ENCODE data around the gene CPS1.

CPS1 gene

DNA sequence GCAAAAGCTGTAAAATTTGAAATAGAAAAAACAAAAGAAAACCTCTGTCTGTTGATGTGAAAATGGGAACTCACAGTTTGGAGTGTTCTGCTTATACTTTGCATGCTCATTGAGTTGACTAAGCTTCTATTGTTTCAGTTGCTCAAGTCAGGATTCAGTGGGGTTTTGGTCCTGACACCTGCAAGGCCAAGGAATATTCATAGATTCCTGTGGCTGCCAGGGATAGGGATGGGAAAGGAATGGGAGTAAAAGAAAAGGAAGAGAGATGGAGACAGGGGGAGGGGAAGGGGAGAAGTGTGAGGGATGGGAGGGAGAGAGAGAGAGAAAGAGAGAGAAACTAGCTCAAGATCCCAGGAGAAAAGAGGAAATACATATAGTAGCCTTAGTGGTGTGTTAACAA is 1.3 kb downstream of the CPS1 start:
- Histone ChIP-seq H2AFZ (ENCODE audit: low read length) (no peak overlapping the region), H3K9me2 (replicated peaks; ENCODE audit: low read depth, low read length) (no peaks in the 10 kb centered on the region), H3F3A (ENCODE audit: low read depth) (no peaks in the 10 kb centered on the region), H3K9me3 (ENCODE audit: insufficient read depth, low read depth, low read length) (no peaks in the 10 kb centered on the region), H3K36me3 (ENCODE audit: insufficient read depth, low read length) (no peaks in the 10 kb centered on the region), H3K4me1 (ENCODE audit: insufficient read depth, low read length, poor library complexity, severe bottlenecking) (no peaks in the 10 kb centered on the region), H3K4me2 (ENCODE audit: low read depth, low read length, poor library complexity, severe bottlenecking) (no peak overlapping the region), H4K20me1 (ENCODE audit: insufficient read depth, low read length, poor library complexity, severe bottlenecking) (no peaks in the 10 kb centered on the region), H3K9ac (ENCODE audit: low read depth, low read length, poor library complexity, severe bottlenecking) (no peak overlapping the region), H3K79me2 (ENCODE audit: insufficient read depth, low read length) (no peaks in the 10 kb centered on the region), H3K4me3 (ENCODE audit: low read length, poor library complexity, severe bottlenecking) (no peak overlapping the region), H3K27me3 (ENCODE audit: insufficient read depth, low read length, poor library complexity, severe bottlenecking) (no peaks in the 10 kb centered on the region)
- TF ChIP-seq EZH2phosphoT487 (IDR thresholded peaks at IDR 0.05; ENCODE audit: borderline replicate concordance): no peak
- TF ChIP-seq, protein P1, sequence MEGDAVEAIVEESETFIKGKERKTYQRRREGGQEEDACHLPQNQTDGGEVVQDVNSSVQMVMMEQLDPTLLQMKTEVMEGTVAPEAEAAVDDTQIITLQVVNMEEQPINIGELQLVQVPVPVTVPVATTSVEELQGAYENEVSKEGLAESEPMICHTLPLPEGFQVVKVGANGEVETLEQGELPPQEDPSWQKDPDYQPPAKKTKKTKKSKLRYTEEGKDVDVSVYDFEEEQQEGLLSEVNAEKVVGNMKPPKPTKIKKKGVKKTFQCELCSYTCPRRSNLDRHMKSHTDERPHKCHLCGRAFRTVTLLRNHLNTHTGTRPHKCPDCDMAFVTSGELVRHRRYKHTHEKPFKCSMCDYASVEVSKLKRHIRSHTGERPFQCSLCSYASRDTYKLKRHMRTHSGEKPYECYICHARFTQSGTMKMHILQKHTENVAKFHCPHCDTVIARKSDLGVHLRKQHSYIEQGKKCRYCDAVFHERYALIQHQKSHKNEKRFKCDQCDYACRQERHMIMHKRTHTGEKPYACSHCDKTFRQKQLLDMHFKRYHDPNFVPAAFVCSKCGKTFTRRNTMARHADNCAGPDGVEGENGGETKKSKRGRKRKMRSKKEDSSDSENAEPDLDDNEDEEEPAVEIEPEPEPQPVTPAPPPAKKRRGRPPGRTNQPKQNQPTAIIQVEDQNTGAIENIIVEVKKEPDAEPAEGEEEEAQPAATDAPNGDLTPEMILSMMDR (conservative IDR thresholded peaks at IDR 0.05; ENCODE audit: low read length): no peak

DNA sequence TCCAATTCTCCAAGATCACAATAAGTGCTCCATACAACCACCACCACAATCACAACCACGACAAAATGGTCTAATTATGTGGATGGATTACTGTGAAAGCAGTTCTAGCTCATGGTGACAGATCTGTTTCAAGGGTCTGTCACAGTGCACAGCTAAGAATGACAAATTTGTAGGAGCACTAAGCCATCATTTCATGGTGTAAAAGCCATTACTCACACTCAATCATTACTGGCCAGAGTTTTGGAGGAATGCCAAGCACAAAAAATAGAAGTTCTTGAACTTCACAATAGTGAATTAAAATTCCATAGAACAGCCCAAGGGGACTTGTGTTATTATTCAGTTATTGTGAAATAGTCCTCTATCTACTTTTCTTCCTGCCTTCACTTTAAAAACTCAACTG is 2.3 kb downstream of the CPS1 start:
- Histone ChIP-seq H3K4me1 (ENCODE audit: insufficient read depth, low read length, poor library complexity, severe bottlenecking) (no peaks in the 10 kb centered on the region), H3K4me3 (ENCODE audit: low read length, poor library complexity, severe bottlenecking) (no peak overlapping the region), H3K27me3 (ENCODE audit: insufficient read depth, low read length, poor library complexity, severe bottlenecking) (no peaks in the 10 kb centered on the region), H4K20me1 (ENCODE audit: insufficient read depth, low read length, poor library complexity, severe bottlenecking) (no peaks in the 10 kb centered on the region), H3K9ac (ENCODE audit: low read depth, low read length, poor library complexity, severe bottlenecking) (no peak overlapping the region), H3K79me2 (ENCODE audit: insufficient read depth, low read length) (no peaks in the 10 kb centered on the region), H2AFZ (ENCODE audit: low read length) (no peak overlapping the region), H3K9me2 (replicated peaks; ENCODE audit: low read depth, low read length) (no peaks in the 10 kb centered on the region), H3K36me3 (ENCODE audit: insufficient read depth, low read length) (no peaks in the 10 kb centered on the region), H3K9me3 (ENCODE audit: insufficient read depth, low read depth, low read length) (no peaks in the 10 kb centered on the region), H3K4me2 (ENCODE audit: low read depth, low read length, poor library complexity, severe bottlenecking) (no peak overlapping the region), H3F3A (ENCODE audit: low read depth) (no peaks in the 10 kb centered on the region)
- no peak for TF ChIP-seq EZH2phosphoT487 (IDR thresholded peaks at IDR 0.05; ENCODE audit: borderline replicate concordance)
- TF ChIP-seq, protein P1 (conservative IDR thresholded peaks at IDR 0.05; ENCODE audit: low read length): no peak

DNA sequence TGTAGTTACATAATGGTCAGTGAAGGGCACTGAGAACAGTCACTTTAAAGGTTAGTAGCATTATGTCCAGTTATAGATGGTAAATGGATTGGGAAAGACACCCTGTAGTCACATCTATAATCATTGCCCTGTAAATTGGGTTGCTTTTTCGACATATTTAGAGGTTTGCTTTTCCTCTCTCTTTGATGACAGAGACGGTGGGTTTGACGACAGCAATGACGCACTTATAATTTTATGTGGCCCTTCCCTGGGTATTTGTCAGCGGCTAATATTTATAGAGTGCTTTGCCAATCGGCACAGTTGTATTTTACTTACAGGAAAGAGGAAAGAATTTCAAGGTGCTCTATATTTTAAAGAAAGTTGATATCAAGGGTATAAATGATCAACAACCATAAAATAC is 2.8 kb downstream of the CPS1 start:
- Histone ChIP-seq H3K4me2 (ENCODE audit: low read depth, low read length, poor library complexity, severe bottlenecking) (no peak overlapping the region), H3K36me3 (ENCODE audit: insufficient read depth, low read length) (no peaks in the 10 kb centered on the region), H2AFZ (ENCODE audit: low read length) (no peak overlapping the region), H3K9me2 (replicated peaks; ENCODE audit: low read depth, low read length) (no peaks in the 10 kb centered on the region), H3K9me3 (ENCODE audit: insufficient read depth, low read depth, low read length) (no peaks in the 10 kb centered on the region), H3F3A (ENCODE audit: low read depth) (no peaks in the 10 kb centered on the region), H3K4me1 (ENCODE audit: insufficient read depth, low read length, poor library complexity, severe bottlenecking) (no peaks in the 10 kb centered on the region), H3K4me3 (ENCODE audit: low read length, poor library complexity, severe bottlenecking) (no peak overlapping the region), H3K9ac (ENCODE audit: low read depth, low read length, poor library complexity, severe bottlenecking) (no peak overlapping the region), H3K27me3 (ENCODE audit: insufficient read depth, low read length, poor library complexity, severe bottlenecking) (no peaks in the 10 kb centered on the region), H4K20me1 (ENCODE audit: insufficient read depth, low read length, poor library complexity, severe bottlenecking) (no peaks in the 10 kb centered on the region), H3K79me2 (ENCODE audit: insufficient read depth, low read length) (no peaks in the 10 kb centered on the region)
- no peak for TF ChIP-seq EZH2phosphoT487 (IDR thresholded peaks at IDR 0.05; ENCODE audit: borderline replicate concordance)

DNA sequence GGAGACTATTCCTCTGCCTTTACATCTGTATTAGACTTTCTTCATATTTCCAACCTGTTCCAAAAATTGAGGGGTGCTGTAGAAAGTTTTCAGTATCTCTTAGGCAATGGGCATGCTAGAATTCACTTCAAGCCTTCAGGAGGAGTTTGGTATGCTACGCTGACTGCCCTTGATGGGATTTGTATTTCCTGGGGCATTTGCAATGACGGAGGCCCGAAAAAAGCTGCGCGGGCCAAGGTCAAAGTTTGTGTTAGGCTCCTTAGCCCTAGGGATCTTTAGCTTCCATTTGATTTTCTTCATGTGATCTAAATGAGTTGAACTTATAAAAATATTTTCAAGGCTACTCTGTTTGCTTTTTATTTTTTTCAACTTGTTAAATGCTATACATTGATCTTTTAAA is 5.1 kb downstream of the CPS1 start:
- Histone ChIP-seq H3K4me1 (ENCODE audit: insufficient read depth, low read length, poor library complexity, severe bottlenecking) (no peaks in the 10 kb centered on the region), H3K4me3 (ENCODE audit: low read length, poor library complexity, severe bottlenecking) (no peak overlapping the region), H3K9me2 (replicated peaks; ENCODE audit: low read depth, low read length) (no peaks in the 10 kb centered on the region), H4K20me1 (ENCODE audit: insufficient read depth, low read length, poor library complexity, severe bottlenecking) (no peaks in the 10 kb centered on the region), H3F3A (ENCODE audit: low read depth) (no peaks in the 10 kb centered on the region), H3K27me3 (ENCODE audit: insufficient read depth, low read length, poor library complexity, severe bottlenecking) (no peaks in the 10 kb centered on the region), H3K79me2 (ENCODE audit: insufficient read depth, low read length) (no peaks in the 10 kb centered on the region), H2AFZ (ENCODE audit: low read length) (no peak overlapping the region), H3K36me3 (ENCODE audit: insufficient read depth, low read length) (no peaks in the 10 kb centered on the region), H3K9me3 (ENCODE audit: insufficient read depth, low read depth, low read length) (no peaks in the 10 kb centered on the region), H3K9ac (ENCODE audit: low read depth, low read length, poor library complexity, severe bottlenecking) (no peak overlapping the region), H3K4me2 (ENCODE audit: low read depth, low read length, poor library complexity, severe bottlenecking) (no peak overlapping the region)
- TF ChIP-seq EZH2phosphoT487 (IDR thresholded peaks at IDR 0.05; ENCODE audit: borderline replicate concordance): no peak
- TF ChIP-seq, protein P1 (conservative IDR thresholded peaks at IDR 0.05; ENCODE audit: low read length): no peak
